ENCODE data around the gene SIN3A. TPM values are rescaled to one million over a fixed set of nuclear protein-coding genes. Genes with fewer than 3 reads are reported as not detected.

Gene SIN3A
- total RNA-seq, 2 experiments from 2014 or later = 67.5 to 72.4 TPM

- TF ChIP-seq, protein P1, sequence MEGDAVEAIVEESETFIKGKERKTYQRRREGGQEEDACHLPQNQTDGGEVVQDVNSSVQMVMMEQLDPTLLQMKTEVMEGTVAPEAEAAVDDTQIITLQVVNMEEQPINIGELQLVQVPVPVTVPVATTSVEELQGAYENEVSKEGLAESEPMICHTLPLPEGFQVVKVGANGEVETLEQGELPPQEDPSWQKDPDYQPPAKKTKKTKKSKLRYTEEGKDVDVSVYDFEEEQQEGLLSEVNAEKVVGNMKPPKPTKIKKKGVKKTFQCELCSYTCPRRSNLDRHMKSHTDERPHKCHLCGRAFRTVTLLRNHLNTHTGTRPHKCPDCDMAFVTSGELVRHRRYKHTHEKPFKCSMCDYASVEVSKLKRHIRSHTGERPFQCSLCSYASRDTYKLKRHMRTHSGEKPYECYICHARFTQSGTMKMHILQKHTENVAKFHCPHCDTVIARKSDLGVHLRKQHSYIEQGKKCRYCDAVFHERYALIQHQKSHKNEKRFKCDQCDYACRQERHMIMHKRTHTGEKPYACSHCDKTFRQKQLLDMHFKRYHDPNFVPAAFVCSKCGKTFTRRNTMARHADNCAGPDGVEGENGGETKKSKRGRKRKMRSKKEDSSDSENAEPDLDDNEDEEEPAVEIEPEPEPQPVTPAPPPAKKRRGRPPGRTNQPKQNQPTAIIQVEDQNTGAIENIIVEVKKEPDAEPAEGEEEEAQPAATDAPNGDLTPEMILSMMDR (IDR thresholded peaks at IDR 0.05) = no peak
- POLR2A ChIA-PET = interaction anchor here (1.6 to 1.7 kb wide), 2 partner anchors 8 to 12 kb away, joined by 5 read pairs; partner anchors contain the start of gene MAN2C1
- CTCF ChIA-PET = interaction anchor here (6.1 kb wide), 1 partner anchor 13 kb away, joined by 32 read pairs; the partner anchor contains the start of gene MAN2C1
- intact Hi-C loops (cut with micrococcal nuclease) = no loop called here
- H3K4me3 Mint-ChIP-seq = no peak overlapping the region
- H3K9me3 Mint-ChIP-seq = no peaks in the 10 kb centered on the region
- DNase-seq (no peak), ATAC-seq (no peak)
- H3K4me1 Mint-ChIP-seq (ENCODE audit: low read depth) = peaks cover 4% of the 10 kb centered on the region
- peak overlapping the region; percentile 34 for H3K27ac Mint-ChIP-seq
- H3K27me3 Mint-ChIP-seq = no peaks in the 10 kb centered on the region
- H3K36me3 Mint-ChIP-seq (ENCODE audit: low read depth) = peaks cover 52% of the 10 kb centered on the region
Measured at GRCh38 chr15:75380773-75381172, 70.7 kb downstream of the SIN3A start.

GRCh38 chr15:75371901-75372688 lies 79.4 kb downstream of the SIN3A start:
- no peaks in the 10 kb centered on the region for H3K9me3 Mint-ChIP-seq
- H3K27me3 Mint-ChIP-seq = no peaks in the 10 kb centered on the region
- no peak overlapping the region for H3K4me3 Mint-ChIP-seq
- POLR2A ChIA-PET = interaction anchor here (0.7 to 1.9 kb wide), 3 partner anchors 12 to 269 kb away, joined by 3 to 9 read pairs (median 3); partner anchors contain the start of gene SNUPN
- peak overlapping the region; percentile 30 for H3K27ac Mint-ChIP-seq
- H3K36me3 Mint-ChIP-seq (ENCODE audit: low read depth) = peaks cover 48% of the 10 kb centered on the region
- intact Hi-C loops (cut with micrococcal nuclease) = no loop called here
- DNase-seq = no peak
- TF ChIP-seq, protein P1 (IDR thresholded peaks at IDR 0.05) = no peak
- CTCF ChIA-PET = no interaction called here
- no peak for ATAC-seq
- H3K4me1 Mint-ChIP-seq (ENCODE audit: low read depth) = peaks cover 19% of the 10 kb centered on the region

- TF ChIP-seq, protein P1 (IDR thresholded peaks at IDR 0.05) = no peak
- POLR2A ChIA-PET = interaction anchor here (0.7 to 6.2 kb wide), 5 partner anchors 12 to 269 kb away, joined by 3 to 81 read pairs (median 3); partner anchors contain the start of genes NEIL1 and SNUPN
- CTCF ChIA-PET = interaction anchor here (1.0 kb wide), 1 partner anchor 270 kb away, joined by 3 read pairs; no protein-coding TSS in a partner anchor
- H3K27me3 Mint-ChIP-seq = no peaks in the 10 kb centered on the region
- H3K36me3 Mint-ChIP-seq (ENCODE audit: low read depth) = peaks cover 50% of the 10 kb centered on the region
- peaks cover 23% of the 10 kb centered on the region for H3K4me1 Mint-ChIP-seq (ENCODE audit: low read depth)
- intact Hi-C loops (cut with micrococcal nuclease) = no loop called here
- H3K9me3 Mint-ChIP-seq = no peaks in the 10 kb centered on the region
- ATAC-seq (no peak), DNase-seq (no peak)
- peak overlapping the region; percentile 44 for H3K27ac Mint-ChIP-seq
- H3K4me3 Mint-ChIP-seq = no peak overlapping the region
Measured at GRCh38 chr15:75371486-75371885, 80.0 kb downstream of the SIN3A start.

GRCh38 chr15:75369897-75370581 lies 81.5 kb downstream of the SIN3A start:
- ChIA-PET POLR2A (interaction anchor here (1.3 to 6.2 kb wide), 4 partner anchors 18 to 85 kb away, joined by 3 to 81 read pairs (median 18); partner anchors contain the start of gene NEIL1), CTCF (interaction anchor here (0.6 to 3.3 kb wide), 4 partner anchors 18 to 270 kb away, joined by 3 to 25 read pairs (median 3); partner anchors contain the start of gene IMP3)
- Mint-ChIP-seq H3K27ac (peak overlapping the region; percentile 94), H3K9me3 (no peaks in the 10 kb centered on the region), H3K27me3 (no peaks in the 10 kb centered on the region), H3K4me3 (peak overlapping the region; percentile 92), H3K36me3 (ENCODE audit: low read depth) (peaks cover 45% of the 10 kb centered on the region), H3K4me1 (ENCODE audit: low read depth) (peaks cover 23% of the 10 kb centered on the region)
- ATAC-seq (no peak), DNase-seq (no peak)
- TF ChIP-seq, protein P1 (IDR thresholded peaks at IDR 0.05) = no peak
- intact Hi-C loops (cut with micrococcal nuclease) = loop anchor here (5.0 to 10.0 kb wide), 2 partner anchors 82 to 275 kb away; partner anchors contain the start of genes IMP3, SIN3A and SNX33
